ENCODE results near the gene CRB1.
A peak's percentile ranks its signal among the peaks of the same experiment; 100 is the strongest.

CRB1 gene

GRCh38 chr1:197351821-197352440, 83.9 kb downstream of the CRB1 start:
- DNase-seq (ENCODE audit: low read depth), result no peak
- TF ChIP-seq CTCF (conservative IDR thresholded peaks at IDR 0.05; ENCODE audit: control insufficient read depth, insufficient read depth, low read depth, low read length), result no peak
- H3K4me3 ChIP-seq (ENCODE audit: control insufficient read depth, low read depth, low read length), result no peak overlapping the region

GRCh38 chr1:197355248-197355995, 87.4 kb downstream of the CRB1 start:
- TF ChIP-seq CTCF (conservative IDR thresholded peaks at IDR 0.05; ENCODE audit: control insufficient read depth, insufficient read depth, low read depth, low read length), result no peak
- no peak overlapping the region for H3K4me3 ChIP-seq (ENCODE audit: control insufficient read depth, low read depth, low read length)
- DNase-seq (ENCODE audit: low read depth), result no peak

GRCh38 chr1:197356723-197357533, 88.9 kb downstream of the CRB1 start:
- peak; percentile 71 for TF ChIP-seq CTCF (conservative IDR thresholded peaks at IDR 0.05; ENCODE audit: control insufficient read depth, insufficient read depth, low read depth, low read length)
- peak; percentile 63 for DNase-seq (ENCODE audit: low read depth)
- H3K4me3 ChIP-seq (ENCODE audit: control insufficient read depth, low read depth, low read length), result no peak overlapping the region

GRCh38 chr1:197358959-197359358, 90.9 kb downstream of the CRB1 start:
- DNase-seq (ENCODE audit: low read depth), result no peak
- H3K4me3 ChIP-seq (ENCODE audit: control insufficient read depth, low read depth, low read length), result no peak overlapping the region
- no peak for TF ChIP-seq CTCF (conservative IDR thresholded peaks at IDR 0.05; ENCODE audit: control insufficient read depth, insufficient read depth, low read depth, low read length)

- TF ChIP-seq CTCF (conservative IDR thresholded peaks at IDR 0.05; ENCODE audit: control insufficient read depth, insufficient read depth, low read depth, low read length), result no peak
- H3K4me3 ChIP-seq (ENCODE audit: control insufficient read depth, low read depth, low read length), result no peak overlapping the region
- no peak for DNase-seq (ENCODE audit: low read depth)
Measured at GRCh38 chr1:197360068-197360467, 92.0 kb downstream of the CRB1 start.

- no peak for TF ChIP-seq CTCF (conservative IDR thresholded peaks at IDR 0.05; ENCODE audit: control insufficient read depth, insufficient read depth, low read depth, low read length)
- DNase-seq (ENCODE audit: low read depth), result no peak
- H3K4me3 ChIP-seq (ENCODE audit: control insufficient read depth, low read depth, low read length), result no peak overlapping the region
Measured at GRCh38 chr1:197362871-197363270, 94.8 kb downstream of the CRB1 start.
